ENCODE measurements around the gene HDHD2.

The HDHD2 gene

GRCh38 chr18:47080872-47081271 lies 69.4 kb downstream of the HDHD2 start:
- H3K4me3 ChIP-seq (replicated peaks; ENCODE audit: insufficient read depth, low read length): no peak overlapping the region
- H3K27me3 ChIP-seq (ENCODE audit: insufficient read depth, poor library complexity, severe bottlenecking): peaks cover 2% of the 10 kb centered on the region

GRCh38 chr18:47077111-47077510 lies 73.2 kb downstream of the HDHD2 start:
- TF ChIP-seq GABPA (IDR thresholded peaks at IDR 0.05; ENCODE audit: low read depth) (no peak), SPI1 (IDR thresholded peaks at IDR 0.05; ENCODE audit: borderline replicate concordance, low read depth) (no peak), POLR2AphosphoS5 (IDR thresholded peaks at IDR 0.05; ENCODE audit: low read depth) (no peak), REST (IDR thresholded peaks at IDR 0.05; ENCODE audit: insufficient replicate concordance, low read depth) (no peak), CTCF (IDR thresholded peaks at IDR 0.05; ENCODE audit: insufficient read depth, low read length) (no peak)
- no peak overlapping the region for H3K27ac ChIP-seq (replicated peaks)
- no peak overlapping the region for H3K4me3 ChIP-seq (replicated peaks; ENCODE audit: insufficient read depth, low read length)
- no peak for DNase-seq (ENCODE audit: low read depth in 1 of 2, low spot score in 1 of 2)
- no peaks in the 10 kb centered on the region for H3K27me3 ChIP-seq (ENCODE audit: insufficient read depth, poor library complexity, severe bottlenecking)

More at GRCh38 chr18:47080872-47081271, 69.4 kb downstream of the HDHD2 start:
- no peak for DNase-seq (ENCODE audit: low read depth in 1 of 2, low spot score in 1 of 2)
- TF ChIP-seq REST (IDR thresholded peaks at IDR 0.05; ENCODE audit: insufficient replicate concordance, low read depth): no peak
- TF ChIP-seq GABPA (IDR thresholded peaks at IDR 0.05; ENCODE audit: low read depth): no peak
- no peak for TF ChIP-seq SPI1 (IDR thresholded peaks at IDR 0.05; ENCODE audit: borderline replicate concordance, low read depth)
- H3K27ac ChIP-seq (replicated peaks): no peak overlapping the region

GRCh38 chr18:47075098-47075883 lies 75.0 kb downstream of the HDHD2 start:
- DNase-seq (ENCODE audit: low read depth in 1 of 2, low spot score in 1 of 2): no peak
- no peak overlapping the region for H3K4me3 ChIP-seq (replicated peaks; ENCODE audit: insufficient read depth, low read length)
- no peaks in the 10 kb centered on the region for H3K27me3 ChIP-seq (ENCODE audit: insufficient read depth, poor library complexity, severe bottlenecking)
- no peak overlapping the region for H3K27ac ChIP-seq (replicated peaks)
- TF ChIP-seq REST (IDR thresholded peaks at IDR 0.05; ENCODE audit: insufficient replicate concordance, low read depth) (no peak), SPI1 (IDR thresholded peaks at IDR 0.05; ENCODE audit: borderline replicate concordance, low read depth) (no peak), GABPA (IDR thresholded peaks at IDR 0.05; ENCODE audit: low read depth) (no peak), CTCF (IDR thresholded peaks at IDR 0.05; ENCODE audit: insufficient read depth, low read length) (no peak), POLR2AphosphoS5 (IDR thresholded peaks at IDR 0.05; ENCODE audit: low read depth) (no peak)
